Keratinocyte (primary cell): ENCODE measurements around the gene GSPT1. TPM values are rescaled to one million over a fixed set of nuclear protein-coding genes. Genes with fewer than 3 reads are reported as not detected.

Experiments
- DNase-seq: peaks from one replicate; pipeline ENCODE4 v3.0.0-alpha.2; 2011; ENCODE audit warnings: low read depth, missing footprints, low spot score
- FAIRE-seq: peaks from 2 replicates; lab custom pipeline; 2011; peaks lifted over from hg19 to GRCh38; lab: Jason Lieb, UNC
- H2AFZ ChIP-seq: 2 replicates; pipeline ENCODE4 v1.6.0; 2012; ENCODE audit warnings: low read length, control low read depth, inconsistent platforms; ENCODE audit not compliant: control insufficient read depth
- H3K27ac ChIP-seq: 2 replicates; pipeline ENCODE4 v1.5.1; 2011; ENCODE audit warnings: low read length; ENCODE audit not compliant: control insufficient read depth, insufficient read depth
- H3K27me3 ChIP-seq: 3 replicates; pipeline ENCODE4 v1.6.0; 2011; ENCODE audit warnings: low read length; ENCODE audit not compliant: control insufficient read depth, insufficient read depth; ENCODE audit errors: extremely low read depth
- H3K36me3 ChIP-seq, 2 experiments: 2 replicates in 1 of 2; 3 replicates in 1 of 2; pipeline ENCODE4 v1.5.1; 2011; ENCODE audit warnings: low read length in 2 of 2, mild to moderate bottlenecking in 1 of 2; ENCODE audit not compliant: control insufficient read depth in 2 of 2, insufficient read depth in 2 of 2; ENCODE audit errors: extremely low read depth in 1 of 2
- H3K4me1 ChIP-seq: 3 replicates; pipeline ENCODE4 v1.5.1; 2011; ENCODE audit warnings: low read length; ENCODE audit not compliant: control insufficient read depth, insufficient read depth; ENCODE audit errors: extremely low read depth
- H3K4me2 ChIP-seq: 3 replicates; pipeline ENCODE4 v1.6.0; 2011; ENCODE audit warnings: low read depth, low read length; ENCODE audit not compliant: control insufficient read depth, insufficient read depth; ENCODE audit errors: extremely low read depth
- H3K4me3 ChIP-seq, 3 experiments: fragments of 200-600 bp in 1 of 3; sonication (generic) in 1 of 3; 2 replicates in 2 of 3; 3 replicates in 1 of 3; pipeline ENCODE4 v1.5.1; 2011 to 2016; ENCODE audit warnings: low read length in 3 of 3, mild to moderate bottlenecking in 3 of 3, control low read depth in 2 of 3, inconsistent platforms in 1 of 3, low read depth in 1 of 3, mixed read lengths in 1 of 3, mixed run types in 1 of 3, moderate library complexity in 1 of 3; ENCODE audit not compliant: control insufficient read depth in 2 of 3, insufficient read depth in 2 of 3; ENCODE audit errors: extremely low read depth in 1 of 3
- H3K79me2 ChIP-seq: 2 replicates; pipeline ENCODE4 v1.6.0; 2012; ENCODE audit warnings: low read length; ENCODE audit not compliant: control insufficient read depth, insufficient read depth
- H3K9ac ChIP-seq: 3 replicates; pipeline ENCODE4 v1.6.0; 2011; ENCODE audit warnings: low read length; ENCODE audit not compliant: control insufficient read depth, insufficient read depth; ENCODE audit errors: extremely low read depth
- H3K9me1 ChIP-seq: 3 replicates; pipeline ENCODE4 v1.6.0; 2011; ENCODE audit warnings: low read length; ENCODE audit not compliant: control insufficient read depth, insufficient read depth; ENCODE audit errors: extremely low read depth
- H3K9me3 ChIP-seq: 2 replicates; pipeline ENCODE4 v1.5.1; 2012; ENCODE audit warnings: low read depth, low read length; ENCODE audit not compliant: control insufficient read depth
- H4K20me1 ChIP-seq: 3 replicates; pipeline ENCODE4 v1.6.0; 2011; ENCODE audit warnings: low read length; ENCODE audit not compliant: control insufficient read depth, insufficient read depth; ENCODE audit errors: extremely low read depth
- EZH2 ChIP-seq: IDR thresholded peaks from one replicate; pipeline ENCODE4 v1.6.1; 2012; ENCODE audit warnings: inconsistent platforms, mild to moderate bottlenecking, low read length, moderate library complexity
- dilution Hi-C: fragments of 300-500 bp; cut with MboI; formaldehyde crosslinking; loops from one replicate; pipeline ENCODE4 v1.7.0; 2020; ENCODE audit warnings: low sequenced_read_pairs; ENCODE audit not compliant: extremely low pct_ligation_motif_present
- polyA plus RNA-seq, 5 experiments: library from polyadenylated mRNA; depleted of rRNA in 3 of 5; stranded (reverse) in 3 of 5; stranded (forward) in 1 of 5; unstranded in 1 of 5; fragments of >200 nt; gene quantifications; 1 replicate in 1 of 5; 2 replicates in 3 of 5; 3 replicates in 1 of 5; pipeline versions ENCODE4 v1.2.1 to v1.2.3, GENCODE V29; 2011 to 2012; ENCODE audit warnings: missing spikeins in 2 of 5, low read depth in 1 of 5, low replicate concordance in 1 of 5
- TF ChIP-seq, protein P1 (sequence below), 3 experiments: IDR thresholded peaks in 1 of 3; conservative IDR thresholded peaks in 1 of 3; optimal IDR thresholded peaks in 1 of 3; 2 replicates in 2 of 3; 3 replicates in 1 of 3; pipeline versions ENCODE3 to v1.5.1; 2011; ENCODE audit warnings: low read length in 3 of 3, mild to moderate bottlenecking in 3 of 3, moderate library complexity in 2 of 3, control low read depth in 1 of 3, inconsistent platforms in 1 of 3; ENCODE audit not compliant: insufficient read depth in 2 of 3; ENCODE audit errors: extremely low read depth in 1 of 3

Gene GSPT1
- polyA plus RNA-seq, 1 donor (not counting 4 experiments of a cell fraction or from before 2014, with no cell fraction given), result 163 TPM

DNA sequence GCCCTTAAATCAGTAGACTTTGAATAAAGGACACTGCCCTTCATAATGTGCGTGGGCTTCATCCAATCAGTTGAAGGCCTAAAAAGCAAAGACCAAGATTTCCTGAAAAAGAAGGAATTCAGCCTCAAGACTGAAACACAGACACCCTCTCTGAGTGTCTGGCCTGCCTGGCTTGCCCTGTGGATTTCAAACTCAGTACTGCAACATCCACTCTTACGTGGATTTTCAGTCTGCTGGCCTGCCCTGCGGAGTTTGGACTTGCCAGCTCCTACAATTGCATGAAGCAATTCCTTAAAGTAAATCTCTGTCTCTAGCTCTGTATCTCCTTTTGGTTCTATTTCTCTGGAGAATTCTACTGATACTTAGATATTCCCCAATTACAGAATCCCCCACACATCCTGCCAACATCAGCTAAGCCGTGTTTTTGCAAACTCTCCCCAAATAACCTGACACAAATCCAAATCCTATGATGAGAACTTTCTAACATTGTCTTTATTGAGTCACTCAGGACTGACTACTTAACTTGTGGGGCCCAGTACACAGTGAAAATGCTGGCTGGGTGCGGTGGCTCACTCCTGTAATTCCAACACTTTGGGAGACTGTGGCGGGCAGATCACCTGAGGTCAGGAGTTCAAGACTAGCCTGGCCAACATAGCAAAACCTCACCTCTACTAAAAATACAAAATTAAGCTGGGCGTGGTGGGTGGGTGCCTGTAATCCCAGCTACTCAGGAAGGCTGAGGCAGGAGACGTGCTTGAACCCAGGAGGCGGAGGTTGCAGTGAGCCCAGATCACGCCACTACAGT is 42.0 kb upstream of the GSPT1 start:
- no peak overlapping the region for H3K4me2 ChIP-seq
- FAIRE-seq, result no peak
- no peak overlapping the region for H3K9ac ChIP-seq
- no peak overlapping the region for H3K4me3 ChIP-seq
- peaks cover 13% of the 10 kb centered on the region for H3K4me1 ChIP-seq
- DNase-seq, result no peak
- no peak overlapping the region for H3K27ac ChIP-seq
- H3K36me3 ChIP-seq, result no peaks in the 10 kb centered on the region
- no peaks in the 10 kb centered on the region for H3K79me2 ChIP-seq
- no peak for TF ChIP-seq EZH2
- H3K27me3 ChIP-seq, result no peaks in the 10 kb centered on the region
- H2AFZ ChIP-seq, result no peak overlapping the region
- no peaks in the 10 kb centered on the region for H3K9me1 ChIP-seq
- dilution Hi-C loops, result no loop called here
- no peaks in the 10 kb centered on the region for H4K20me1 ChIP-seq
- no peaks in the 10 kb centered on the region for H3K9me3 ChIP-seq

DNA sequence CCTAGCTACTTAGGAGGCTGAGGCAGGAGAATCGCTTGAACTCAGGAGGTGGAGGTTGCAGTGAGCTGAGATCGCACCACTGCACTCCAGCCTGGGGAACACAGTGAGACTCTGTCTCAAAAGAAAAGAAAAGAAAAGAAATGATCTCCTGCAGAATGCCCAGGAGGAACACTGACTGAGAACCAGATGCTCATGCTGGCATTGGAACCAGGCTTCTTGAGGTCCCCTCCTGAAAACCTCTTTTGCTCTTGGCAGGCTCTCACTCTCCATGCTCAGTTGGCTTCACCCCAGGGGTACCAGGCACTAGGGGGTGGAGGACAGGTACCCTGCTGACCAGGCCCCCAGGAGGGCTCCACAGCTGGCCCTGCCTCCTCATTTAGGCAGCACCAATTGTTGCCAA is 40.8 kb upstream of the GSPT1 start:
- no peak for FAIRE-seq
- Histone ChIP-seq H3K79me2 (no peaks in the 10 kb centered on the region), H3K9ac (no peak overlapping the region), H3K9me3 (no peaks in the 10 kb centered on the region), H3K4me3 (no peak overlapping the region), H3K9me1 (no peaks in the 10 kb centered on the region), H3K27ac (no peak overlapping the region), H3K4me2 (no peak overlapping the region), H3K36me3 (no peaks in the 10 kb centered on the region), H3K27me3 (no peaks in the 10 kb centered on the region), H3K4me1 (peaks cover 13% of the 10 kb centered on the region), H4K20me1 (no peaks in the 10 kb centered on the region), H2AFZ (no peak overlapping the region)
- TF ChIP-seq, protein P1, sequence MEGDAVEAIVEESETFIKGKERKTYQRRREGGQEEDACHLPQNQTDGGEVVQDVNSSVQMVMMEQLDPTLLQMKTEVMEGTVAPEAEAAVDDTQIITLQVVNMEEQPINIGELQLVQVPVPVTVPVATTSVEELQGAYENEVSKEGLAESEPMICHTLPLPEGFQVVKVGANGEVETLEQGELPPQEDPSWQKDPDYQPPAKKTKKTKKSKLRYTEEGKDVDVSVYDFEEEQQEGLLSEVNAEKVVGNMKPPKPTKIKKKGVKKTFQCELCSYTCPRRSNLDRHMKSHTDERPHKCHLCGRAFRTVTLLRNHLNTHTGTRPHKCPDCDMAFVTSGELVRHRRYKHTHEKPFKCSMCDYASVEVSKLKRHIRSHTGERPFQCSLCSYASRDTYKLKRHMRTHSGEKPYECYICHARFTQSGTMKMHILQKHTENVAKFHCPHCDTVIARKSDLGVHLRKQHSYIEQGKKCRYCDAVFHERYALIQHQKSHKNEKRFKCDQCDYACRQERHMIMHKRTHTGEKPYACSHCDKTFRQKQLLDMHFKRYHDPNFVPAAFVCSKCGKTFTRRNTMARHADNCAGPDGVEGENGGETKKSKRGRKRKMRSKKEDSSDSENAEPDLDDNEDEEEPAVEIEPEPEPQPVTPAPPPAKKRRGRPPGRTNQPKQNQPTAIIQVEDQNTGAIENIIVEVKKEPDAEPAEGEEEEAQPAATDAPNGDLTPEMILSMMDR (optimal IDR thresholded peaks at IDR 0.05 in 1 of 3, IDR thresholded peaks at IDR 0.05 in 1 of 3, conservative IDR thresholded peaks at IDR 0.05 in 1 of 3; ENCODE audit: extremely low read depth in 1 of 3, insufficient read depth in 2 of 3, low read length in 3 of 3), result no peak
- TF ChIP-seq EZH2, result no peak
- no peak for DNase-seq
- dilution Hi-C loops, result no loop called here
